Measurements from ENCODE around the gene STAM. TPM values are rescaled to one million over a fixed set of nuclear protein-coding genes. Genes with fewer than 3 reads are reported as not detected.

Gene STAM
- total and polyA plus RNA-seq, 9 of the 15 experiments (the other 6 are each of a cell fraction or from before 2014, with no cell fraction given) = 13.8 to 33.5 (median 26.4) TPM

- POLR2A ChIA-PET = no interaction called here
- Histone ChIP-seq H3K79me2 (ENCODE audit: control insufficient read depth, insufficient read depth, low read length) (peaks cover 92% of the 10 kb centered on the region), H3K4me3 (no peak overlapping the region), H3K4me2 (ENCODE audit: insufficient read depth, low read length) (no peak overlapping the region), H3K27ac (ENCODE audit: extremely low read depth, low read depth, low read length) (no peak overlapping the region; the same call in 2 of the 3 replicates), H3K4me1 (replicated peaks in 1 of 2; ENCODE audit: control insufficient read depth in 2 of 2, insufficient read depth in 2 of 2, low read length in 2 of 2) (peaks cover 15 to 72% of the 10 kb centered on the region in 2 experiments), H3K9me1 (ENCODE audit: control insufficient read depth, insufficient read depth, low read length) (no peaks in the 10 kb centered on the region), H4K20me1 (replicated peaks; ENCODE audit: control insufficient read depth, insufficient read depth, low read length) (peaks cover 8% of the 10 kb centered on the region; the same call in 1 of the 2 replicates), H2AFZ (ENCODE audit: low read depth, low read length) (no peak overlapping the region), H3K9me3 (replicated peaks; ENCODE audit: control insufficient read depth, insufficient read depth, low read depth, low read length) (no peaks in the 10 kb centered on the region), H3K9ac (ENCODE audit: insufficient read depth in 1 of 2, low read depth in 2 of 2, low read length in 2 of 2) (no peak overlapping the region), H3K36me3 (ENCODE audit: control insufficient read depth, insufficient read depth, low read length) (peaks cover 20% of the 10 kb centered on the region), H3K27me3 (ENCODE audit: control insufficient read depth in 2 of 2, insufficient read depth in 2 of 2, low read length in 2 of 2) (no peaks in the 10 kb centered on the region)
- TF ChIP-seq ZNF174 (CRISPR knock-in tag; IDR thresholded peaks at IDR 0.05) (no peak), PCBP2 (IDR thresholded peaks at IDR 0.05; ENCODE audit: low read depth, low read length, poor library complexity, severe bottlenecking) (no peak), ZNF707 (CRISPR knock-in tag; conservative IDR thresholded peaks at IDR 0.05) (no peak), HES1 (IDR thresholded peaks at IDR 0.05; ENCODE audit: low read depth) (no peak), KDM1A (IDR thresholded peaks at IDR 0.05) (no peak), BRD9 (IDR thresholded peaks at IDR 0.05; ENCODE audit: low read depth, partially characterized antibody) (no peak), SAFB2 (IDR thresholded peaks at IDR 0.05; ENCODE audit: borderline replicate concordance, low read depth, low read length, severe bottlenecking) (no peak), SMARCC2 (IDR thresholded peaks at IDR 0.05; ENCODE audit: low read depth) (no peak), ZNF232 (CRISPR knock-in tag; IDR thresholded peaks at IDR 0.05) (no peak), PRPF4 (IDR thresholded peaks at IDR 0.05; ENCODE audit: insufficient read depth, low read depth, low read length, poor library complexity, severe bottlenecking) (no peak), ZNF586 (CRISPR knock-in tag; conservative IDR thresholded peaks at IDR 0.05) (no peak), PML (IDR thresholded peaks at IDR 0.05; ENCODE audit: low read length) (no peak), U2AF1 (optimal IDR thresholded peaks at IDR 0.05; ENCODE audit: low read depth, low read length) (no peak), ZNF133 (CRISPR knock-in tag; IDR thresholded peaks at IDR 0.05) (no peak)
- CTCF ChIA-PET (ENCODE audit: low intra/inter-chr PET ratio) = no interaction called here
- in situ Hi-C loops (cut with MboI) (no loop called here), intact Hi-C loops (cut with micrococcal nuclease) (no loop called here)
- DNase-seq (ENCODE audit: extremely low read depth in 1 of 4, low spot score in 3 of 4) (no peak), ATAC-seq (no peak), FAIRE-seq (no peak)
- no TSS peak for BruUV-seq (replicated peaks)
Observed at GRCh38 chr10:17660921-17661320, 17.0 kb downstream of the STAM start.
